ENCODE measurements around the gene WDCP. TPM values are rescaled to one million over a fixed set of nuclear protein-coding genes. Genes with fewer than 3 reads are reported as not detected.

The WDCP gene
- total RNA-seq, 1 experiment from 2014 or later, result 19.9 TPM

DNA sequence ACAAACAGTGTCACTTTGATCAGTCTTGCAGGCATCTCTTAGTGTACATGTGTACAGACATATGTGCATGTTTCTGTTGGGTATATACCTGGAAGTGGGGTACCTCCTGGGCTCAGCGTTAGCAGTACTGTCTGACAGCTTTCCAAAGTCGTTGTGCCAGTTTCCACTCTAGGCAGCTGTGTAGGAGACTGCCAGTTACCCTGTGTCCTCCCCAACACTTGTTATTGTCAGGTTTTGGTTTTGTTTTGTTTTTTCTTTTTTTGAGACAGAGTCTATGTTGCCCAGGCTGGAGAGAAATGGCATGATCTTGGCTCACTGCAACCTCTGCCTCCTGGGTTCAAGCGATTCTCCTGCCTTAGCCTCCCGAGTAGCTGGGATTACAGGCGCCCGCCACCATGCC, 8.6 kb upstream of the WDCP start (continued):
- TF ChIP-seq CTCF (IDR thresholded peaks at IDR 0.05 in 2 of 3, conservative IDR thresholded peaks at IDR 0.05 in 1 of 3; ENCODE audit: borderline replicate concordance in 1 of 3, insufficient read depth in 1 of 3, low read depth in 2 of 3, low read length in 2 of 3), result no peak
- TF ChIP-seq EGR1 (IDR thresholded peaks at IDR 0.05; ENCODE audit: low read depth), result no peak
- TF ChIP-seq CBX3 (IDR thresholded peaks at IDR 0.05; ENCODE audit: low read depth), result no peak
- no peak for TF ChIP-seq TCF7L2 (IDR thresholded peaks at IDR 0.05; ENCODE audit: borderline replicate concordance, extremely low read depth, insufficient read depth, insufficient read length)
- TF ChIP-seq ELF1 (IDR thresholded peaks at IDR 0.05; ENCODE audit: borderline replicate concordance, low read depth), result no peak
- TF ChIP-seq ATF3 (IDR thresholded peaks at IDR 0.05), result no peak
- no peak for TF ChIP-seq REST (IDR thresholded peaks at IDR 0.05; ENCODE audit: low read depth)
- no peak for TF ChIP-seq ZNF274 (IDR thresholded peaks at IDR 0.05; ENCODE audit: low read depth, low read length)

All from HCT116 (cell line).